ENCODE results near the gene GPX4.

Gene GPX4

DNA sequence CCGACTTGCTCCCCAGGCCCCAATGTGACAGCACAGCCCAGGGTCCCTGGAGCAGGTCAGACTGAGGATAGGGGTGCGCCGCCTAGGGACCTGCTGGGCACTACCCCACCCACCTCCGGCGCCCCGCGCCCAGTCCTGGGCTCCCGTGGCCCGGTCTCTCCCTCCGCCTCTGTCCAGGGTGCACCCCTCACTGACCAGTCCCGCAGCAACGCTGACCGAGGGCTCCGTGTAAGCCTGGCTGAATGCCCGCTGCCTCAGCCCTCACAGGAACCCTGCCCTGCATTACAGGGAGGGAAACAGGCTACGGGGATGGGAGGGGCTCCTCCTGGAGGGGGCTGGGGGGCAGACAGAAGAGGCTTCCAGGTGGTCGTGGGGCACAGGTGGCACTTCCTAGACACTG is 31.7 kb downstream of the GPX4 start:
- DNase-seq = no peak

DNA sequence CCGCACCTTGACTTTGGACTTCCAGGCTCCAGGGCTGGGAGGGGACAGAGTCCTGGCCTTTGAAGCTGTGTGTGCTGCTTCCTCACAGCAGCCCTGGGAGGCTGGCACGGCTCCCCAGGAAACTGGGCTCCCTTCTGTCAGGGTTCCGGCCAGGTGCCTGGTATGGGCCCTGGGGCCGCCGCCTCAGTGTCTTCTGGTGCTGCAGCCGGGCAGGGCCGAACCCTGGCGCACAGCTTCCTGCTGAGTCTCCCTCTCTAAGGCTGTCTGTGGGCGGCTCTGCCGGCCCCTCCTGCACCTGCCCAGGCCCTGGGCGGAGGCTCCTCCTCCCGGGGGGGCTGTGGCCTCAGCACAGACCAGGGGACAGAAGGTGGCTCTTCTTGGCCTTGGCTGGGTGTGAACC is 32.4 kb downstream of the GPX4 start:
- DNase-seq = no peak

DNA sequence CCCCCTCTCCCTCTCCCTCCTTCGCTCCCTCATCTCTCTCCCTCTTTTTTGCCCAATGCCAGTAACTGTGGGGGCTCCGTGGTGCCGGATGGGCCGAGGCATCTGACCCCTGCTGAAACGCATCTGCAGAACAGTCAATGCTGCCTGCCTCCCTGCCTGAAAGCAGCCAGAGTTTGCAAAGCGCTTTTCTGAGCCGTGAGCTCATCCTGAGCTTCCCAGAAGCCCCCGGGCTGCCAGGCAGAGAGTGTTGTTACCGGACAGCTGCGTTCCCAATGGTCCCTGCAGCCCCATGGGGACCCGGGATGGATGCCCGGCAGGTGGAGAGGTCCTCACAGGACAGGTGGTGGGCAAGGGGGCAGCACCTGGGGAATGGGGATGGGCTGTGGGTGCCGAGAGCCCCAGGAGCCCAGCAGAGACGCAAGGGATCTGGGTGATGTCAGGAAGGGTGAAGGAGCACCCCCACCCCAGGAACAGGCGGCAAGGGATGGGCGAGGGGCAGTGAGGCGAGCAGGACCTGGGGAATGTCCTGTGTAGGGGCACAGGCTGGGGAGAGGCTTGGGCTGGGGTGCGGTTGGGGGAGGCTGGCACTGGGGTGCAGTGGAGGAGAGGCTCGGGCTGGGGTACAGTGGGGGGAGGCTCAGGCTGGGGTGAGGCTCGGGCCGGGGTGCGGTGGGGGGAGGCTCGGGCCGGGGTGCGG is 33.0 kb downstream of the GPX4 start:
- DNase-seq = no peak

DNA sequence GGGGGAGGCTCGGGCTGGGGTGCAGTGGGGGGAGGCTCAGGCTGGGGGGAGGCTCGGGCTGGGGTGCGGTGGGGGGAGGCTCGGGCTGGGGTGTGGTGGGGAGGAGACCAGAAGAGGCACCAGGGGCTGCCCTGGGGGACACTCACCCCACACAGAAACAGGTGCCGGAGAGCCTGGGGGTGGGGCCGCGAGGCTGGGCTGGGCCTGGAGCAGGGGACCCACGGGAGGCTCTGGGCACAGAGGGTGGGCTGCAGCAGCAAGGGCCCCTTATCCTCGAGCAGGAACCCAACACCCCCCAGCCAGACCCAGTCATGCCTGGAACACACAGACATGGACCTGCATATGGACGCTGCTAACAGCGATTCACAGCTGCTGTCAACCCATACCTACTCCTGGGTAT is 34.3 kb downstream of the GPX4 start:
- DNase-seq = no peak

DNA sequence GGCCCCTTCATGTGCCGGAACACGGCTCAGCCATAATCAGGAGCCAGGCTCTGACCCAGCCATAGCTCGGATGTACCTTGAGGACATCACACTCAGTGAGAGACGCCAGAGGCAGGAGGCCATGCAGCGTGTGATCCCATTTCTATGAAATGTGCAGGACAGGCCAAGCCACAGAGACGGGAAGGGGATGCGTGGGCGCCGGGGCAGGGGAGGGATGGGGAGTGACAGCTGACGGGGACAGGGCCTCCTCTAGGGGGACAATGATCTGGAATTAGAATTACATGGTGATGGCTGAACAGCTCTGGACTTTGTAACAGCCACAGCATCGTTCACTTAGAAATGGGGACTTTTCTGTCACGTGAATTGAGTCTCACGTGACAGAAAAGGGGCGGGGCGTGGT is 35.3 kb downstream of the GPX4 start:
- DNase-seq = no peak

DNA sequence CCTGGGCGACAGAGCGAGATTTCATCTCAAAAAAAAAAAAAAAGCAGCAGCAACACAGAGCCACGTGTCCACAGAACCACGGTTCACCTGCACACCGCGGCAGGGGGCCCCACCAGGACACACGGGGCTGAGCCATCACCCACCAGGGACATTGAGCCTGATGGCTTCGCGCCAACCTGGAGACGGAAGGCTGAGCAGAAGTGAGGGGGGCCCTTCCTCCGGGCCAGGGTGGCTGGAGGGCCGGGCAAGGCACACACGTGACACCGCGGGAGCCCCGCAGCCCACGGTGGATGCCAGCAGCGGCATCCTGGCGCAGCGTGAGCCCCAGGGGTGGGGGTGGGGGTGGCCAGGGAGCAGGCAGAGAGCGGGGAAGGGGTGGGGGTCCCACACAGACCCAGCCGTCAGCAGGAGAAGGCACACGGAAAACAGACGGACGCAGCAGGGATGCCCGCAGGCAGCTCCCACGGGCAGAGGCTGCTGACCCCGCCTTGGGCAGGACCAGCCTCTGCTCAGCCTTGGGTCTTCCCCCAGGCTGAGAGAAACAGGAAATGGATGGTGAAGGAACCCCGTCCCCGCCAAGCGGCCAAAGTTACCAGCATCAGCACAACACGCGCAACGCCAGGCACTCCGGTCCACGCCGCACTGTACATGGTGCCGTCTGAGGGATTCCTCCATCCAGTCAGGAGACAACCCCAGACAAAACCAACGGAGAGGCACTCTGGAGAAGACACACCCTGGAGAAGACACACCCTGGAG is 36.7 kb downstream of the GPX4 start:
- DNase-seq = no peak

DNA sequence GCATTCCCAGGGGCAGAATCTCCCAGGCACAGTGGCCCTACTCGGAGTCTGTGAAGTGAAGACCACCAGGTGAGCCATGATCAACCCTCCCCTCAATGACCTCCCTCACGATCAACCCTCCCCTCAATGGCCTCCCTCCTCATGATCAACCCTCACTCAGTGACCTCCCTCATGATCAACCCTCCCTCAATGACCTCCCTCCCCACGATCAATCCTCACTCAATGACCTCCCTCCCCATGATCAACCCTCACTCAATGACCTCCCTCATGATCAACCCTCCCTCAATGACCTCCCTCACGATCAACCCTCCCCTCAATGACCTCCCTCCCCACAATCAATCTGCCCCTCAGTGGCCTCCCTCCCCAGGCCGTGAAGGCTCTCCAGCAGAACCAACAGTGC is 38.1 kb downstream of the GPX4 start:
- DNase-seq = no peak

DNA sequence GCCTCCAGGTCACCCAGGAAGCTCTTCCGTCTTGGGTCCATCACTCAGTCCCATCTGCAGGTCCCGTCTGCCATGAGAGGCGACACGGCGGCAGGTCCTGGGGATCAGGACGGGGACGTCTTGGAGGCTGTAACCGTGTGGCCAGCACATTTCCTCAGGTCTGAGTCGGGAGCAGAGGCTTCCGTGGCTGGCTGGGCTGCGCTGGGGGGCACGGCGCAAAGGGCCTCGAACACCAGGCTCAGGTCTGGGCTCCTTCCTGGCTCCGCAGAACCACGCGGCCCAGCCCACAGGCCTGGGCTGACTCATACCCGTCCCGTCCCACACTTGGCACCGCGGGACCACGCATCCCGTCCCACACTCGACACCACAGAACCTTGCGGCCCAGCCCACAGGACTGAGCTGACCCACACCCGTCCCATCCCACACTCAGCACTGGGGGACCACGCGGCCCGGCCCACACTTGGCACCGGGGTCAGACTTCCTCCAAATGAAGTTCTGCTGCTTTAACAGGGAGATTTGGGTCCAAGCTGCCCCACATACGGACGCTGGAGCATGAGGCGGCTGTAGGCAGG is 40.1 kb downstream of the GPX4 start:
- DNase-seq = no peak

DNA sequence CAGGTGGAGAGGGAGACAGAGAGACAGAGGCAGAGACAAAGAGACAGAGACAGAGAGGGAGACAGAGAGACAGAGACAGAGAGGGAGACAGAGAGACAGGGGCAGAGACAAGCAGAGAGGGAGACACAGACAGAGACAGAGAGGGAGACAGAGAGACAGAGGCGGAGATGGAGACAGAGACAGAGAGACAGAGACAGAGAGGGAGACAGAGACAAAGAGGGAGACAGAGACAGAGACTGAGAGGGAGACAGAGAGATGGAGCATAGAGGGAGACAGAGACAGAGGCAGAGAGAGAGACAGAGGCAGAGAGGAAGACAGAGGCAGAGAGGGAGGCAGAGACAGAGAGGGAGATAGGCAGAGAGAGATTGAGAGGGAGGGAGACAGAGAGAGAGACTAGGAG is 40.9 kb downstream of the GPX4 start:
- no peak for DNase-seq

DNA sequence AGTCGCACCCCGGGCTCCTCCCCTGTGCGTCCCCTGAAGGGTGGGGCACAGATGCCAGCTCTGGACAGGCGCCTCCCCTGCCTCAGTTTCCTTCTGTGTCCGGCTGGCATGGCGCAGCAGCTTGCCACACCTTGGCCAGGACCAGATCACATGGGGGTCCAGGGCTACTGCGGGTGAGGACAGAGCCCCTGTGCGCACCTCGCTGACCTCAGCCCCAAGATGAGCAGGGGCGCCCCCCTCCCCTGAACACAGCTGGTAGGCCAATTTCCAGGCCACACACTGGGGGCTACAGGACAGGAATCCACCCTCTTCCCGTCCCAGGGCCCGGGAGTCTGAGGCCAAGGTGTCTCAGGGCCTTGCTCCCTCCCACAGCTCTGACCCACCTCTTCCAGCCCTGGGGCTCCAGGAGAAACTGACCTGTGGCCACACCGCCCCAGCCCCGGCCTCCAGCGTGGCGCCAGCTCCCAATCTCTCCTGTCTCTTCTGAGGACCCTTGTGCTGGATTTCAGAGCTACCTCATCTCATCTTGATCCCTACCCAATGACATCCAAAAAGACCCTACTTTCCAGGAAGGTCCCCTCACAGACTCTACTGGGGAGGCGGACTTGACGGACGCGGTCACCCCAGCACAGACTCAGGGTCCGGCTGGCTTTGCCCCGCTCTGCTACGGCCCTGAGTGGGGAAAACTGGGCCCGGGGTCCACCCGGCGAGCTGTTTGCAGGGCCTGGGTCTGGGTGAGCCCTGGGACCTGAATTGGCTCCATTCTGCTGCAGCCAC is 42.0 kb downstream of the GPX4 start:
- DNase-seq = no peak

DNA sequence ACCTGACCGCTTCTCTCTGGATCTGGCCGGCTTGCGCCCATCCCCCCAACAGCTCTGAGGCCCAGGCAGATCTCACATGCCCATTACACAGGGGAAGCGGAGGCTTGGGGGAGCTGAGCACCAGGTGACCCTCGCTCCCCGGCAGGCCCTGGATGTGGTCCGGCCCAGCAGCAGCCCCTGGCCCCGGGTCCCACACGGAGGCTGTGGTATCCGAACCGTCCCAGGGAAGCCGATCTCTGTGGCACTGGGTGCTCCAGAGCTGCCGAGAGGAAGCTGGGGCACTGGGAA is 42.6 kb downstream of the GPX4 start:
- no peak for DNase-seq

DNA sequence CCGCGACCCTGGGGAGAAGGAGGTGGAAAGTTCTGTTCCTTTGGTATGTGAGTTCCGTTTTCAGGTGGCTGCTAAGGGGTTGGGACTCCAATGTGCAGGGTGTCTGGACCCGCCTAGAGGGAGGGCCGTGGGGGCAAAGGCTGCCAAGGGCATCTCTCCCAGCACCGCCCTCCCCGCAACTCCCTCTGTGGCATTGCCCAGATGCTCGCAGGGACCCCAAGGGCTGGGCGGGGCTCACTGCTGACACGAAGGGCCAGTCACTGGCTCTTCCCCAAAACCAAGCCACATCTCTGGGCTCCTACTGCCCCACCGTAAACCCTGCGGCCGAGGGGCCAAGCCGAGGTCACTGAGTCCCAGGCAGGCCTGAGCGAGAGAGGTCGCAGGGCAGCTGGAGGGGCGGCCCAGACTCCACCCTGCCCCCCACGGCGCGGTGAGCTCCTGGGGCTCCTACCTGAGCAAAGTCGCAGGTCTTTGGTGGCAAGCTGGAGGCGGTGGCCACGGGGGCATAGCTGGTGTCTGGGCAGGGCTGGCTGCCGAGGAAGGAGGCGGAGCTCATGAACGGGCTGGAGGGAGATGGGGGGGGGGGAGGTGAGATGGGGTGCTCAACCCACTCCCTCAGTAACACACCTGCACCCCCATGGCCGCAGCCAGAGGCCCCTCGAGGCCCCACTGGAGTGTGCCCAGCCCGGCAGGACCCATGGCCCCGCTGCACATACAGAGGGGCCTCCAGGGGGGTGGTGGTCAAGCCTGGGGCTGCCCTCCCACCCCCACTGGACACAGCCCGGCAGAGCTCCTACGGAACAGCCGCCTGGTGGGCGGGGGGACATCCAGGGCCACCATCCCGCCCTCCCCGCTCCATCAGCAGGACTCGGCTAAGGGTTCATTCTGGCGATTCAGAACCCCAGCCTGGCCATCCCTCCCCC is 43.3 kb downstream of the GPX4 start:
- no peak for DNase-seq

DNA sequence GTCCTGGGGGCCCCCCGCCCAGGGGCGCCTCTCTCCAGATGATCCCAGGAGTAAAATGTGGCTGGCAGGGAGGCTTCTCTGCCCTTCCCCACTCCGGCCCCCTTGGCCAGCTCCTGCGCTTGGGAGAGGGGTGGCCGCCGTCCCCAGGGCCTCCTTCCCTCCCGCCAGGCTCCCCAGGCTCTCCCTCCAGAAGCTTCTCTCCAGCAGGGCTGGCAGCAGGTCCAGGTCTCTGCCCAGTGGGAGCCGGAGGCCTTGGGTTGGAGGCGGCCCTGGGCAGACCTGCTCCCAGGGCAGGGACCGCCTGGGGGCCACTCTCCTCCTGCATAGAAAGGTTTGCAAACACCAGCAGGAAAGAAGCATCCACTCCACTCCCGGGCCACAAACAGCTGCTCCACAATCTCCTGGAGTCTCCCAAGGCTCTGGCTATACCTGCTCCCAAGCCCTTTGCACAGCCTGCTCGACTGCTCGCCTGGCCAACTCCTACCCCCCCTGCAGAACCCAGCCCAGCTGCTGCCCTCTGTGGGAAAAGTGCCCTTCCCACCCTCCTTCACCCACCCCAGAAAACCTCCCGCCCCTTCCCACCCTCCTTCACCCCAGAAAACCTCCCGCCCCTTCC is 44.2 kb downstream of the GPX4 start:
- DNase-seq = no peak

DNA sequence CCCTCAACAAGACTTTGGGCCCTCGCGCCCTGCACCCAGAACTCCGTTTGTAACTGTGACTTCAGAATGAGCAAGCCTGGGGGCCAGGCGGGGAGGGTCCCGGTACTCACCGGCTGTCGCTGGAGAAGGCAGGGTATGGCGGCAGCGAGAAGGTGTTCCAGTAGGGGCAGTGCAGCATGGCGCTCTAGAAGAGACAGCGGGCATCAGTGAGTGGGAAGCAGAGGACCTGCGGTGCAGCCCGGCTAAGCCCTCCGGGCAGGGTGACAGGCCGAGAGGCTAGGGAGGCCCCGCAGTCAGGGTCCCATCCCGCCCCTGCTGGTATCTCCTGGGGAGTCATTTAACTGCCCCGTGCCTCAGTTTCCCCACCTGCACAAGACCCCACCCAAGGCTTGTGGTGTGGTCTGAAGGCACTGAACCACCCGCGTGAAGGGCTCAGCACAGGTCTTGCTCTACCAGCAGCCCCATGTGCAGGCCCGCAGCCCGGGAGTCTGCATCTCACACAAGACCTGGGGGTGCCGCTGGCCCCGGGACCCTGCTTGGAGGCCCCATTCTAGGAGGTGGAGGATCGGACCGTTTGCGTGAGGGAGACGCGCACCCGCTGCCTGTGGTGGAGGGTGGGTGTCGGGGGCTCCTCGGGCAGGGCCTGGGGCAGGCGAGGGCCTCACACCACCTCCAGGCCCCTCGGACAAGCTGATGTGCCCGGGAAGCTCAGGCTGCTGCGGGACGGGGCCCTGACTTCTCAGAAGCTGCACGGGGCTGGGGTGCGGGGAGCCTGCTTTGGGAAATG is 45.7 kb downstream of the GPX4 start:
- DNase-seq = no peak

DNA sequence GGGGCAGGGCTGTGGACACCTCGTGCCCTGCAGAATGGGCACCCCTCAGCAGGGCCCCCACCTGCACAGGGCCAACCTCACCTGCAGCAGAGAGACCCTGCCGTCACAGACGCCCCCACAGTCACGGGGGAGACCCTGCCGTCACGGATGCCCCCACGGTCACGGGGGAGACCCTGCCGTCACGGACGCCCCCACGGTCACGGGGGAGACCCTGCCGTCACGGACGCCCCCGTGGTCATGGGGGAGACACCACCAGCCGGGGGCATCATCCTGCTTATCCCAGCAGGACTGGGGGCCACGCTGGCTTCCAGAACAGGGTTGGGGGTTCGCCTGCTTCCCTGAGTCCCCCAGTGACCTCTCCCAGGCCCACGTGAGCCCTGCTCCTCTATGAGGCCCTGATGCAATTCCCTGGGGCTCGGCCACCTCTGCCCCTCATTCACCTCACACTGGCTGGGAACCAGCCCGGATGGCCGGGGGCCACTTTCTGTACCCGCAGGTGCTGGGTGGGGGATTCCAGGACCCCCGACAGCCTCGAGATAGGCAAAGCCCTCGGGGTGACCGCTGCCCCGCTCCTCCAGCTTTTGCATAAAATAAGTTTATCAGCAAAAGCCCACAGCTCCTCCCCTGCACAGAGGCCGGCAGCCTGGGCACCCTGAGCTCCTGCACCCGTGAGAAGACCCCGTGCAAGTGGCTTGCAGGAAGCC is 46.7 kb downstream of the GPX4 start:
- no peak for DNase-seq

DNA sequence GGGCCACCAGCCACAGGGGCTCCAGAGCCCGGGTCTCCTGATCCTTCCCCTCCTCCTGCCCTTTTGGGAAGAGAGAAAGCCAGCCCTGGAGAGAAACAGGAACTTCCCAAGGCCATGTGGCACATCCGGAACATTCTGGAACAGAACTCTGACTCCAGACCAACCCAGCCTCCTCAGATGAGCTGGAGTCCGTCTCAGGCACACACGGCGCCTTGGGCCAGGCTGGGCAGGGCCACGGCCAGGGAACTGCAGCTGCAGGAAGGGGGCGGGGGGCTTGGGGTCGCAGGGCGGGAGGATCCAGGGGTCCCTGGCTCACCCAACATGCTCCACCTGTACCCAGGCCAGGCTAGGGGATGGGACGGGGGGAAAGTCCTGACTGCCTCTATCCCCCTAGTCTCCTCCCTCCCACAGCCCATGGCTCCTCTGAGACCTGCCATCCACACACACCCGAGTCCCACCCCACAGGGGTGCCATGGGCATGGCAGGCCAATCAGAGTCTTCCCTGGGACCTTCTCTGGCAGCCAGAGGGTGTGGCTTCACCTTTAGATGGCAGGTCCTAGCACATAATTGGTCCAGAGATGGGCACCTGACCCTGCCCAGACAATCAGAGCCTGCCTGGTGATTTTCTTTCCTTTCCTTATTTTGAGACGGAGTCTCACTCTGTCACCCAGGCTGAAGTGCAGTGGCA is 47.4 kb downstream of the GPX4 start:
- no peak for DNase-seq

DNA sequence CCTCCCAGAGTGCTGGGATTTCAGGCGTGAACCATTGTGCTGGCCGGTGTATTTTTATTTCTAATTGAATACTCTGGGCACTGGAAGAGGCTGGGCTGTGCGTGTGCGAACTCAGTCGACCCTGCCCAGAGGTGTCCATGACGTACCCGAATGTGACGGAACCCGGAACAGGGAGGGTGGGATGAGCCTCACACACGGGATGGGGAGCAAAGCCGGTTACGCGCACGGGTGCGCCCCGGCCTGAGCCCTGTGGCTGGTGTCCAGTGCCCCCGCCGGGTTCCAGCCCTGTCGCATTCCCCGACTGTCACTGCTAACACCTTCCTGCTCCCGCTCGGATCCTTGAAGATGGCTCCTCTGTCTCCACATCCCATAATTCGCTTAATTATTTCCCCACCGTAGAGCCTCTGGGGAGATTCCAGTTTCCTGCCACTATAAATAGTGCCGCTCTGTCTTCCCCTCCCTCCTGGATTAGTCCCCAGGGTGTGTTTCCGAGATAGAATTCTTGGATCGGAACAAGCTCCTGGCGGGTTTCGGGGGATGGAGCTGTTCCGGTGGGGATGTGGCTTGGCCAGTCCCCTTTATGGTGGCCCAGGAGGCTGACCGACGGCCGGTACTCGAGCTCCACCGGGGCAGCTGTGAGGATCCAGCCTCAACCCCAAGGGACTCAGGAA is 48.3 kb downstream of the GPX4 start:
- no peak for DNase-seq

DNA sequence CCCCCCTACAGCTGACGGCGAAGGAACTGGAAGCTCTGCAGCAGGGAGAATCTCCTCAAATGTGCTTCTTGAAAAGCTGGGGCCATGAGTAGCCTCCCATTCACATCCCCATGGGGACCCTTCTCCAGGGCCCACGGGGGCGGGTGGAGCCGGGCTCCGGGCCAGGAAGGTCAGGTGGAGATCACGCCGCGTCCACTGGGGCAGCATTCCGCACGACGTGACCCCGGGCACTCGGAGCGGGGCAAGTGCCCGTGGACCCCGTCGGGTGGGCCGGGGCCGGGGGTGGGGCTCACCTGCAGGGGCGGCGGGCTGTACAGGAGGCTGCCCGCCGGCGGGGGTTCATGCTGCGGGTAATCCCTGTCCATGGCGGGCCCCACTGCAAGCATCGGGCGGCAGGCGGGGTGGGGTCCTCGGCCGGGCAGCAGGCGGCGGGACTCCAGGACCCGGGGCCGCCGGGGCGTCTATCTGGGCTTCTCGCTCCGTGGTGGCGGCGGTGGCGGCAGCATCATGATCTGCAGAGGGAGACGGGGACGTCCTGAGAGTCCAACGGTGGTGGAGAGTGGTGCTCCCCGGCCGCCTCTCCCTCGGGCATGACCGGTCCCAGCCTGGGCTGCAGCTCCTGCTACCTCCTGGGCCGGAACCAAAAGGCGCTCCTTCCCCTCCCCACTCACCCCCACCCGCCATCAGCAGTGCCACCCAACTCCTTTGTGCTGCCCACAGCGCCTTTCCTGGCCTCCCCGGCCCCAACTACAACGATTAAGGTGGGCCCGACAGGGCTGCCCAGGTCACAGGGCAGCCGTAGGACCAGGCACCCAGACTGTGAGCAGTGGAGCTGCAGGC is 50.3 kb downstream of the GPX4 start:
- no peak for DNase-seq

Measured in activated CD8-positive, alpha-beta memory T cell treated with anti-CD3 and anti-CD28 coated beads, Interleukin-2, amount 50 U/mL, for 4 hours (primary cell).